Measurements from ENCODE around the gene MB. TPM values are rescaled to one million over a fixed set of nuclear protein-coding genes. Genes with fewer than 3 reads are reported as not detected.

MB gene
- total RNA-seq, 1 donor from 2014 or later: not detected

- FAIRE-seq: no peak
- no peak overlapping the region for H3K4me3 ChIP-seq (ENCODE audit: low read depth, low read length)
- no peaks in the 10 kb centered on the region for H3K27me3 ChIP-seq (ENCODE audit: control insufficient read depth, insufficient read depth, low read length)
- no peaks in the 10 kb centered on the region for H3K36me3 ChIP-seq (ENCODE audit: control insufficient read depth, insufficient read depth, low read length)
- peak; percentile 89 for TF ChIP-seq CTCF (IDR thresholded peaks at IDR 0.05; ENCODE audit: insufficient read depth, low read length, severe bottlenecking)
- DNase-seq (ENCODE audit: low read depth): peak; percentile 53
Measured at GRCh38 chr22:35582861-35583670, 34.1 kb downstream of the MB start.

- H3K36me3 ChIP-seq (ENCODE audit: control insufficient read depth, insufficient read depth, low read length): no peaks in the 10 kb centered on the region
- DNase-seq (ENCODE audit: low read depth) (no peak), FAIRE-seq (no peak)
- no peak overlapping the region for H3K4me3 ChIP-seq (ENCODE audit: low read depth, low read length)
- no peaks in the 10 kb centered on the region for H3K27me3 ChIP-seq (ENCODE audit: control insufficient read depth, insufficient read depth, low read length)
- TF ChIP-seq CTCF (IDR thresholded peaks at IDR 0.05; ENCODE audit: insufficient read depth, low read length, severe bottlenecking): no peak
Measured at GRCh38 chr22:35582218-35582860, 34.8 kb downstream of the MB start.

- DNase-seq (ENCODE audit: low read depth) (no peak), FAIRE-seq (no peak)
- no peak for TF ChIP-seq CTCF (IDR thresholded peaks at IDR 0.05; ENCODE audit: insufficient read depth, low read length, severe bottlenecking)
- Histone ChIP-seq H3K27me3 (ENCODE audit: control insufficient read depth, insufficient read depth, low read length) (no peaks in the 10 kb centered on the region), H3K4me3 (ENCODE audit: low read depth, low read length) (no peak overlapping the region), H3K36me3 (ENCODE audit: control insufficient read depth, insufficient read depth, low read length) (no peaks in the 10 kb centered on the region)
Measured at GRCh38 chr22:35581023-35581413, 36.1 kb downstream of the MB start.

- DNase-seq (ENCODE audit: low read depth) (no peak), FAIRE-seq (no peak)
- H3K4me3 ChIP-seq (ENCODE audit: low read depth, low read length): no peak overlapping the region
- no peaks in the 10 kb centered on the region for H3K36me3 ChIP-seq (ENCODE audit: control insufficient read depth, insufficient read depth, low read length)
- no peak for TF ChIP-seq CTCF (IDR thresholded peaks at IDR 0.05; ENCODE audit: insufficient read depth, low read length, severe bottlenecking)
- no peaks in the 10 kb centered on the region for H3K27me3 ChIP-seq (ENCODE audit: control insufficient read depth, insufficient read depth, low read length)
Measured at GRCh38 chr22:35580351-35581022, 36.6 kb downstream of the MB start.

- Histone ChIP-seq H3K27me3 (ENCODE audit: control insufficient read depth, insufficient read depth, low read length) (no peaks in the 10 kb centered on the region), H3K4me3 (ENCODE audit: low read depth, low read length) (no peak overlapping the region), H3K36me3 (ENCODE audit: control insufficient read depth, insufficient read depth, low read length) (no peaks in the 10 kb centered on the region)
- DNase-seq (ENCODE audit: low read depth) (no peak), FAIRE-seq (no peak)
- no peak for TF ChIP-seq CTCF (IDR thresholded peaks at IDR 0.05; ENCODE audit: insufficient read depth, low read length, severe bottlenecking)
Measured at GRCh38 chr22:35578836-35579575, 38.1 kb downstream of the MB start.
